SK-N-MC (cell line): ENCODE measurements around the gene MBTD1.

ENCODE experiments used
- EZH2 ChIP-seq: fragments of 200-600 bp; sonication (generic); IDR thresholded peaks from one replicate; pipeline ENCODE4 v1.6.1; 2017; ENCODE audit warnings: antibody characterized with exemption
- FOXP2 ChIP-seq: optimal IDR thresholded peaks from 2 replicates; pipeline ENCODE3; 2011; ENCODE audit warnings: mild to moderate bottlenecking, moderate library complexity; ENCODE audit not compliant: insufficient read depth; ENCODE audit errors: extremely low read length, control extremely low read depth
- POLR2AphosphoS5 ChIP-seq: IDR thresholded peaks from 2 replicates; pipeline ENCODE4 v1.6.1; 2012; ENCODE audit warnings: mild to moderate bottlenecking, low read depth, low read length, borderline replicate concordance

DNA sequence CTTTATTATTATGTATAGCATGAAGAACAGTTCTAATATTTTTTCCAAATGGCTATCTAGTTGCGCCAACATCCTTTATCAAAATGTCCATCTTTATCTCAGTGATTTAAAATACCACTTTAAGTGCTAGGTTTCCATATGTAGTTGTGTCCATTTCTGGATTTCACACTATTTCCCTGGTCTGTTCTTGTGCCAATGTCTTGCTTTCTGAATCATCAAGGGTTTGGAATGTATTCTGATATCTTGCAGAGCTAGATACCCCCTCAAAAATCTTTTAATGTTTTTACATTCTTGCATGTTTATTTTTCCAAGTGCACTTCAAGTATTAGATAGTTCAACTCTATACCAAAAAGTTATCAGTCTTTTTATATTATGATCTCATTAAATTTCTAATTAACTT, 14.3 kb downstream of the MBTD1 start:
- TF ChIP-seq EZH2: no peak
- no peak for TF ChIP-seq POLR2AphosphoS5
- no peak for TF ChIP-seq FOXP2
